K562 (cell line): ENCODE data around the gene PTPN1. TPM values are rescaled to one million over a fixed set of nuclear protein-coding genes. Genes with fewer than 3 reads are reported as not detected.

Experiments
- CREB5 ChIP-seq: fragments of 250-450 bp; sonication (Bioruptor Pico); IDR thresholded peaks from 2 replicates; pipeline ENCODE4 v1.5.0; 2020; ENCODE audit warnings: mild to moderate bottlenecking
- KDM2B ChIP-seq: fragments of 250-450 bp; sonication (Bioruptor Pico); IDR thresholded peaks from 2 replicates; pipeline ENCODE4 v1.8.0; 2021; ENCODE audit warnings: mild to moderate bottlenecking, moderate library complexity
- KLF10 ChIP-seq: fragments of 250-450 bp; sonication (Bioruptor Pico); IDR thresholded peaks from 2 replicates; pipeline ENCODE4 v1.6.1; 2021; ENCODE audit warnings: matching md5 sums
- MEF2D ChIP-seq: conservative IDR thresholded peaks from 2 replicates; pipeline ENCODE4 v1.6.1; 2016; ENCODE audit warnings: low read depth, missing genetic modification characterization, missing compliant biosample characterization
- NFE2L1 ChIP-seq: fragments of 450-650 bp; IDR thresholded peaks from 2 replicates; pipeline ENCODE4 v1.6.1; 2016; ENCODE audit warnings: missing genetic modification characterization, low read depth, mild to moderate bottlenecking, missing compliant biosample characterization, moderate library complexity, borderline replicate concordance
- RBM15 ChIP-seq: fragments of 200-400 bp; formaldehyde crosslinking; IDR thresholded peaks from 2 replicates; pipeline ENCODE4 v1.6.1; 2018; ENCODE audit warnings: mild to moderate bottlenecking, low read length, moderate library complexity; ENCODE audit not compliant: insufficient read depth
- RNF2 ChIP-seq: sonication (generic); IDR thresholded peaks from 2 replicates; pipeline ENCODE4 v1.6.1; 2016
- ZBTB40 ChIP-seq, 2 experiments: fragments of 450-650 bp in 1 of 2; sonication (generic) in 1 of 2; formaldehyde crosslinking in 1 of 2; IDR thresholded peaks; 2 replicates each; pipeline versions ENCODE4 v1.7.1 to v1.9.0; 2016 to 2022; ENCODE audit warnings: inconsistent platforms in 1 of 2, mild to moderate bottlenecking in 1 of 2, missing genetic modification reagents in 1 of 2
- ZNF146 ChIP-seq: IDR thresholded peaks from one replicate; pipeline ENCODE4 v1.6.1; 2018; ENCODE audit warnings: missing compliant biosample characterization; ENCODE audit not compliant: unreplicated experiment
- ZNF224 ChIP-seq: sonication (generic); formaldehyde crosslinking; IDR thresholded peaks from 2 replicates; pipeline ENCODE4 v1.8.0; 2022; ENCODE audit warnings: mild to moderate bottlenecking, missing genetic modification reagents
- ZNF324 ChIP-seq: fragments of 250-450 bp; sonication (Bioruptor Pico); IDR thresholded peaks from 2 replicates; pipeline ENCODE4 v1.4.0; 2020; ENCODE audit warnings: mild to moderate bottlenecking
- ZNF778 ChIP-seq: fragments of 450-650 bp; formaldehyde crosslinking; IDR thresholded peaks from 2 replicates; pipeline ENCODE4 v1.4.0; 2020; ENCODE audit warnings: mild to moderate bottlenecking, moderate library complexity
- polyA plus RNA-seq, 8 experiments: library from polyadenylated mRNA; depleted of rRNA in 4 of 8; stranded (reverse) in 5 of 8; unstranded in 3 of 8; fragments of >200 nt; fragmentation: Nextera tagmentation in 2 of 8; fragmentation: Illumina TruSeq in 1 of 8; extraction: Ambion mirVana in 2 of 8; extraction: Trizol in 1 of 8; gene quantifications; 2 replicates each; pipeline versions ENCODE4 v1.2.1 to v1.2.3, GENCODE V29; 2011 to 2014; ENCODE audit warnings: inconsistent platforms in 1 of 8, missing spikeins in 1 of 8
- total RNA-seq, 7 experiments: library from RNA; depleted of rRNA in 6 of 7; stranded (reverse); fragments of >200 nt in 6 of 7; fragmentation: Illumina TruSeq in 2 of 7; extraction: Trizol in 2 of 7; gene quantifications; 2 replicates each; pipeline versions ENCODE4 v1.2.1 to v1.2.3, GENCODE V29; 2011 to 2021; ENCODE audit warnings: low replicate concordance in 1 of 7
- TF ChIP-seq, protein P1 (sequence below): sonication (generic); formaldehyde crosslinking; IDR thresholded peaks from 2 replicates; pipeline ENCODE4 v1.9.0; 2022; ENCODE audit warnings: mild to moderate bottlenecking, missing genetic modification reagents
- TF ChIP-seq, protein P2 (sequence below): fragments of 250-450 bp; sonication (Bioruptor Pico); IDR thresholded peaks from 2 replicates; pipeline ENCODE4 v1.5.0; 2021; ENCODE audit warnings: mild to moderate bottlenecking, borderline replicate concordance

PTPN1 gene
- total and polyA plus RNA-seq, 9 of the 15 experiments (the other 6 are each of a cell fraction or from before 2014, with no cell fraction given) = 11.0 to 85.3 (median 54.0) TPM

DNA sequence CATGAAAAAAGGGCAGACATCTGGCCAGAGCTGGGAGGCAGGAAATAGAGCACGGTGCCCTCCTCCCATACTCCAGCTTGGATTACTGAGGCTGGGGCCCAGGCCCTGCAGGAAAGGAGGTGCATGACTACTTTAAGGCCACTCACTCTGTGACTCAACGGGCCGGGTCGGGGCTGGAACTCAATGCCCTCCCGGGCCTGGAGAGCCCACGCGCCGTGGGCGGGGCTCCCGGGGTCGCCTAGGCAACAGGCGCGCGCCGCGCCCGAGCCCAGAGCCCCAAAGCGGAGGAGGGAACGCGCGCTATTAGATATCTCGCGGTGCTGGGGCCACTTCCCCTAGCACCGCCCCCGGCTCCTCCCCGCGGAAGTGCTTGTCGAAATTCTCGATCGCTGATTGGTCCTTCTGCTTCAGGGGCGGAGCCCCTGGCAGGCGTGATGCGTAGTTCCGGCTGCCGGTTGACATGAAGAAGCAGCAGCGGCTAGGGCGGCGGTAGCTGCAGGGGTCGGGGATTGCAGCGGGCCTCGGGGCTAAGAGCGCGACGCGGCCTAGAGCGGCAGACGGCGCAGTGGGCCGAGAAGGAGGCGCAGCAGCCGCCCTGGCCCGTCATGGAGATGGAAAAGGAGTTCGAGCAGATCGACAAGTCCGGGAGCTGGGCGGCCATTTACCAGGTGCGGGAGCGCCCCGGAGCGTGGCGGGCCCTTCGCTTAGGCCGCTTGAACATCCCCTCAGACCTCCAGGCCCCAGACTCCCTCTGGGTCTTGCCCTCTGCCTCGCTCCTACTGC lies at the start of gene PTPN1 (continued):
- TF ChIP-seq ZNF146 (CRISPR knock-in tag) (no peak), RBM15 (no peak), RNF2 (peak; percentile 53; the same call in 1 of the 2 replicates), KLF10 (no peak), MEF2D (no peak), CREB5 (CRISPR knock-in tag) (no peak), ZNF224 (no peak), ZNF324 (CRISPR knock-in tag) (no peak), KDM2B (0 out of 2 replicates have a peak, but pooled peaks have one; percentile 56), NFE2L1 (tag) (no peak), ZBTB40 (IDR thresholded peaks at IDR 0.05) (peak; percentile 89), ZBTB40 (CRISPR knock-in tag; IDR thresholded peaks at IDR 0.05) (no peak), ZNF778 (CRISPR knock-in tag) (no peak)
- TF ChIP-seq, protein P1, sequence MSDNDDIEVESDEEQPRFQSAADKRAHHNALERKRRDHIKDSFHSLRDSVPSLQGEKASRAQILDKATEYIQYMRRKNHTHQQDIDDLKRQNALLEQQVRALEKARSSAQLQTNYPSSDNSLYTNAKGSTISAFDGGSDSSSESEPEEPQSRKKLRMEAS (CRISPR knock-in tag) = peak; percentile 33
- TF ChIP-seq, protein P2, sequence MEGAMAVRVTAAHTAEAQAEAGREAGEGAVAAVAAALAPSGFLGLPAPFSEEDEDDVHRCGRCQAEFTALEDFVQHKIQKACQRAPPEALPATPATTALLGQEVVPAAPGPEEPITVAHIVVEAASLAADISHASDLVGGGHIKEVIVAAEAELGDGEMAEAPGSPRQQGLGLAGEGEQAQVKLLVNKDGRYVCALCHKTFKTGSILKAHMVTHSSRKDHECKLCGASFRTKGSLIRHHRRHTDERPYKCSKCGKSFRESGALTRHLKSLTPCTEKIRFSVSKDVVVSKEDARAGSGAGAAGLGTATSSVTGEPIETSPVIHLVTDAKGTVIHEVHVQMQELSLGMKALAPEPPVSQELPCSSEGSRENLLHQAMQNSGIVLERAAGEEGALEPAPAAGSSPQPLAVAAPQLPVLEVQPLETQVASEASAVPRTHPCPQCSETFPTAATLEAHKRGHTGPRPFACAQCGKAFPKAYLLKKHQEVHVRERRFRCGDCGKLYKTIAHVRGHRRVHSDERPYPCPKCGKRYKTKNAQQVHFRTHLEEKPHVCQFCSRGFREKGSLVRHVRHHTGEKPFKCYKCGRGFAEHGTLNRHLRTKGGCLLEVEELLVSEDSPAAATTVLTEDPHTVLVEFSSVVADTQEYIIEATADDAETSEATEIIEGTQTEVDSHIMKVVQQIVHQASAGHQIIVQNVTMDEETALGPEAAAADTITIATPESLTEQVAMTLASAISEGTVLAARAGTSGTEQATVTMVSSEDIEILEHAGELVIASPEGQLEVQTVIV (CRISPR knock-in tag) = no peak
